K562 (cell line): ENCODE measurements around the gene GATAD2B. TPM values are rescaled to one million over a fixed set of nuclear protein-coding genes. Genes with fewer than 3 reads are reported as not detected.
A peak's percentile ranks its signal among the peaks of the same experiment; 100 is the strongest.

ENCODE experiments used
- NR3C1 ChIP-seq: sonication (generic); formaldehyde crosslinking; IDR thresholded peaks from 2 replicates; pipeline ENCODE4 v1.8.1; 2022; ENCODE audit warnings: missing genetic modification reagents
- POLR2AphosphoS5 ChIP-seq: IDR thresholded peaks from 2 replicates; pipeline ENCODE4 v1.6.1; 2011; ENCODE audit warnings: mild to moderate bottlenecking, low read depth, low read length, moderate library complexity; ENCODE audit not compliant: control insufficient read depth, insufficient read depth
- RBM17 ChIP-seq: fragments of 200-400 bp; formaldehyde crosslinking; IDR thresholded peaks from 2 replicates; pipeline ENCODE4 v1.6.1; 2017; ENCODE audit warnings: low read depth, mild to moderate bottlenecking, low read length, borderline replicate concordance
- RBM22 ChIP-seq: fragments of 200-400 bp; formaldehyde crosslinking; IDR thresholded peaks from 2 replicates; pipeline ENCODE4 v1.6.1; 2018; ENCODE audit warnings: low read length, low read depth; ENCODE audit not compliant: poor library complexity, severe bottlenecking
- TOE1 ChIP-seq, 2 experiments: fragments of 450-650 bp in 1 of 2; sonication (generic) in 1 of 2; formaldehyde crosslinking in 1 of 2; IDR thresholded peaks; 2 replicates each; pipeline versions ENCODE4 v1.7.1 to v1.8.0; 2016 to 2022; ENCODE audit warnings: borderline replicate concordance in 2 of 2, mild to moderate bottlenecking in 2 of 2, antibody characterized with exemption in 1 of 2, inconsistent platforms in 1 of 2, low read depth in 1 of 2, missing genetic modification reagents in 1 of 2, moderate library complexity in 1 of 2
- ZFPM2 ChIP-seq: fragments of 250-450 bp; sonication (Bioruptor Pico); IDR thresholded peaks from 2 replicates; pipeline ENCODE4 v1.5.1; 2022; ENCODE audit warnings: mild to moderate bottlenecking
- polyA plus RNA-seq, 8 experiments: library from polyadenylated mRNA; depleted of rRNA in 4 of 8; stranded (reverse) in 5 of 8; unstranded in 3 of 8; fragments of >200 nt; fragmentation: Nextera tagmentation in 2 of 8; fragmentation: Illumina TruSeq in 1 of 8; extraction: Ambion mirVana in 2 of 8; extraction: Trizol in 1 of 8; gene quantifications; 2 replicates each; pipeline versions ENCODE4 v1.2.1 to v1.2.3, GENCODE V29; 2011 to 2014; ENCODE audit warnings: inconsistent platforms in 1 of 8, missing spikeins in 1 of 8
- total RNA-seq, 7 experiments: library from RNA; depleted of rRNA in 6 of 7; stranded (reverse); fragments of >200 nt in 6 of 7; fragmentation: Illumina TruSeq in 2 of 7; extraction: Trizol in 2 of 7; gene quantifications; 2 replicates each; pipeline versions ENCODE4 v1.2.1 to v1.2.3, GENCODE V29; 2011 to 2021; ENCODE audit warnings: low replicate concordance in 1 of 7
- TF ChIP-seq, protein P1 (sequence below): sonication (generic); formaldehyde crosslinking; IDR thresholded peaks from 2 replicates; pipeline ENCODE4 v1.8.1; 2023; ENCODE audit warnings: missing genetic modification reagents, mild to moderate bottlenecking, borderline replicate concordance
- TF ChIP-seq, protein P2 (sequence below): fragments of 250-450 bp; sonication (Bioruptor Pico); IDR thresholded peaks from 2 replicates; pipeline ENCODE4 v1.9.0; 2021; ENCODE audit warnings: mild to moderate bottlenecking, inconsistent platforms
- TF ChIP-seq, protein P3 (sequence below): fragments of 250-450 bp; sonication (Bioruptor Pico); IDR thresholded peaks from 2 replicates; pipeline ENCODE4 v1.8.0; 2022; ENCODE audit warnings: inconsistent platforms, mild to moderate bottlenecking, moderate library complexity, borderline replicate concordance
- TF ChIP-seq, protein P4 (sequence below): sonication (generic); formaldehyde crosslinking; IDR thresholded peaks from 2 replicates; pipeline ENCODE4 v1.8.0; 2022; ENCODE audit warnings: mild to moderate bottlenecking, missing genetic modification reagents, borderline replicate concordance
- TF ChIP-seq, protein P5 (sequence below): IDR thresholded peaks from 2 replicates; pipeline ENCODE4 v1.6.1; 2014; ENCODE audit warnings: antibody characterized with exemption

Gene GATAD2B
- total and polyA plus RNA-seq, 9 of the 15 experiments (the other 6 are each of a cell fraction or from before 2014, with no cell fraction given), result 1.5 to 40.2 (median 4.9) TPM

DNA sequence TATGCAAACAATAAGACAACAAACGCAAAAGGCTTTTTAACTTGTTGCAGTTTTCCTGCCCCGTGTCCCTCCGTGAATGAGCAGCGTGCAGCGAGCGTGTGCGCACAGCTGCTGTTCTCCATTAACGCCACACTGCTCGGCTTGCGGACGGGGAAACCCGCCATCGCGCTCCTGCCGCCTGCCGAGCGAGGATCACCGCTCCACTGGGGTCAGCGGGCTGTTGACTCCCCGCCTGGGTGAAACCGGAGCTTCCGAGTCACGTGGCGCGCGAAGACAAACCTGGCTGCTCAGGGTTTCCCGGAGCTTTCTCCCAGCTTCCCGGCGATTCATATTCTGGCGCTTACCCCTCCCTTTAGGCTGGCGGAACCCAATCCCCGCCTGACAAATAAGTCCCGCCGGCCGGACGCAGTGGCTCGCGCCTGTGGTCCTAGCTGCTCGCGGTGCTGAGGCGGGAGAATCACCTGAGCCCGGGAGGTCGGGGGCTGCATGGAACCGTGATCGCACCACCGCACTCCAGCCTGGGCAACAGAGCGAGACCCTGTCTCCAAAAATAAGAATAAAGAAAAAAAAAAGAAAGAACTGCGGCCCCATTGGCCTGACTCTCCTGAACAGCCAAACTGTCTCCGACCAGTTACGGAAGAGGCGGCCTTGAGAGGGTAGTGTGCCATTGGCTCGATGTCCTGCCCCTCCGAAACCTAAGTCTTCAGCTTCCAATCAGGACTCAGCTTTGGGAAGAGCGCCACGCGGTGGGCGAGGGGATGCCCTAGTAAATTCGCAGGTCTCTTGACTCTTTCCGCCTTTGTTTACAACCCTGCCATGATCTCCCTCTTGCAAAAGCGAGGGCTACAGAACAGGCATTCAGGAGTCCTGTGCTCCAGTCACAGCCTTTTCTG is 44.6 kb upstream of the GATAD2B start, which contains the start of gene CREB3L4 (continued):
- TF ChIP-seq, protein P1, sequence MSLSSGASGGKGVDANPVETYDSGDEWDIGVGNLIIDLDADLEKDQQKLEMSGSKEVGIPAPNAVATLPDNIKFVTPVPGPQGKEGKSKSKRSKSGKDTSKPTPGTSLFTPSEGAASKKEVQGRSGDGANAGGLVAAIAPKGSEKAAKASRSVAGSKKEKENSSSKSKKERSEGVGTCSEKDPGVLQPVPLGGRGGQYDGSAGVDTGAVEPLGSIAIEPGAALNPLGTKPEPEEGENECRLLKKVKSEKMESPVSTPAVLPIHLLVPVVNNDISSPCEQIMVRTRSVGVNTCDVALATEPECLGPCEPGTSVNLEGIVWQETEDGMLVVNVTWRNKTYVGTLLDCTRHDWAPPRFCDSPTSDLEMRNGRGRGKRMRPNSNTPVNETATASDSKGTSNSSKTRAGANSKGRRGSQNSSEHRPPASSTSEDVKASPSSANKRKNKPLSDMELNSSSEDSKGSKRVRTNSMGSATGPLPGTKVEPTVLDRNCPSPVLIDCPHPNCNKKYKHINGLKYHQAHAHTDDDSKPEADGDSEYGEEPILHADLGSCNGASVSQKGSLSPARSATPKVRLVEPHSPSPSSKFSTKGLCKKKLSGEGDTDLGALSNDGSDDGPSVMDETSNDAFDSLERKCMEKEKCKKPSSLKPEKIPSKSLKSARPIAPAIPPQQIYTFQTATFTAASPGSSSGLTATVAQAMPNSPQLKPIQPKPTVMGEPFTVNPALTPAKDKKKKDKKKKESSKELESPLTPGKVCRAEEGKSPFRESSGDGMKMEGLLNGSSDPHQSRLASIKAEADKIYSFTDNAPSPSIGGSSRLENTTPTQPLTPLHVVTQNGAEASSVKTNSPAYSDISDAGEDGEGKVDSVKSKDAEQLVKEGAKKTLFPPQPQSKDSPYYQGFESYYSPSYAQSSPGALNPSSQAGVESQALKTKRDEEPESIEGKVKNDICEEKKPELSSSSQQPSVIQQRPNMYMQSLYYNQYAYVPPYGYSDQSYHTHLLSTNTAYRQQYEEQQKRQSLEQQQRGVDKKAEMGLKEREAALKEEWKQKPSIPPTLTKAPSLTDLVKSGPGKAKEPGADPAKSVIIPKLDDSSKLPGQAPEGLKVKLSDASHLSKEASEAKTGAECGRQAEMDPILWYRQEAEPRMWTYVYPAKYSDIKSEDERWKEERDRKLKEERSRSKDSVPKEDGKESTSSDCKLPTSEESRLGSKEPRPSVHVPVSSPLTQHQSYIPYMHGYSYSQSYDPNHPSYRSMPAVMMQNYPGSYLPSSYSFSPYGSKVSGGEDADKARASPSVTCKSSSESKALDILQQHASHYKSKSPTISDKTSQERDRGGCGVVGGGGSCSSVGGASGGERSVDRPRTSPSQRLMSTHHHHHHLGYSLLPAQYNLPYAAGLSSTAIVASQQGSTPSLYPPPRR, result no peak; the same call in 1 of the 2 replicates
- TF ChIP-seq, protein P2, sequence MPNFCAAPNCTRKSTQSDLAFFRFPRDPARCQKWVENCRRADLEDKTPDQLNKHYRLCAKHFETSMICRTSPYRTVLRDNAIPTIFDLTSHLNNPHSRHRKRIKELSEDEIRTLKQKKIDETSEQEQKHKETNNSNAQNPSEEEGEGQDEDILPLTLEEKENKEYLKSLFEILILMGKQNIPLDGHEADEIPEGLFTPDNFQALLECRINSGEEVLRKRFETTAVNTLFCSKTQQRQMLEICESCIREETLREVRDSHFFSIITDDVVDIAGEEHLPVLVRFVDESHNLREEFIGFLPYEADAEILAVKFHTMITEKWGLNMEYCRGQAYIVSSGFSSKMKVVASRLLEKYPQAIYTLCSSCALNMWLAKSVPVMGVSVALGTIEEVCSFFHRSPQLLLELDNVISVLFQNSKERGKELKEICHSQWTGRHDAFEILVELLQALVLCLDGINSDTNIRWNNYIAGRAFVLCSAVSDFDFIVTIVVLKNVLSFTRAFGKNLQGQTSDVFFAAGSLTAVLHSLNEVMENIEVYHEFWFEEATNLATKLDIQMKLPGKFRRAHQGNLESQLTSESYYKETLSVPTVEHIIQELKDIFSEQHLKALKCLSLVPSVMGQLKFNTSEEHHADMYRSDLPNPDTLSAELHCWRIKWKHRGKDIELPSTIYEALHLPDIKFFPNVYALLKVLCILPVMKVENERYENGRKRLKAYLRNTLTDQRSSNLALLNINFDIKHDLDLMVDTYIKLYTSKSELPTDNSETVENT (CRISPR knock-in tag), result peak; percentile 79
- TF ChIP-seq TOE1 (IDR thresholded peaks at IDR 0.05; ENCODE audit: borderline replicate concordance) (peak; percentile 93), TOE1 (CRISPR knock-in tag; IDR thresholded peaks at IDR 0.05; ENCODE audit: borderline replicate concordance, low read depth) (peak; percentile 74; the same call in 1 of the 2 replicates), NR3C1 (CRISPR knock-in tag) (no peak), POLR2AphosphoS5 (peak; percentile 55), RBM17 (no peak), ZFPM2 (CRISPR knock-in tag) (no peak), RBM22 (no peak)
- TF ChIP-seq, protein P3, sequence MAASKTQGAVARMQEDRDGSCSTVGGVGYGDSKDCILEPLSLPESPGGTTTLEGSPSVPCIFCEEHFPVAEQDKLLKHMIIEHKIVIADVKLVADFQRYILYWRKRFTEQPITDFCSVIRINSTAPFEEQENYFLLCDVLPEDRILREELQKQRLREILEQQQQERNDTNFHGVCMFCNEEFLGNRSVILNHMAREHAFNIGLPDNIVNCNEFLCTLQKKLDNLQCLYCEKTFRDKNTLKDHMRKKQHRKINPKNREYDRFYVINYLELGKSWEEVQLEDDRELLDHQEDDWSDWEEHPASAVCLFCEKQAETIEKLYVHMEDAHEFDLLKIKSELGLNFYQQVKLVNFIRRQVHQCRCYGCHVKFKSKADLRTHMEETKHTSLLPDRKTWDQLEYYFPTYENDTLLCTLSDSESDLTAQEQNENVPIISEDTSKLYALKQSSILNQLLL (CRISPR knock-in tag), result no peak
- TF ChIP-seq, protein P4, sequence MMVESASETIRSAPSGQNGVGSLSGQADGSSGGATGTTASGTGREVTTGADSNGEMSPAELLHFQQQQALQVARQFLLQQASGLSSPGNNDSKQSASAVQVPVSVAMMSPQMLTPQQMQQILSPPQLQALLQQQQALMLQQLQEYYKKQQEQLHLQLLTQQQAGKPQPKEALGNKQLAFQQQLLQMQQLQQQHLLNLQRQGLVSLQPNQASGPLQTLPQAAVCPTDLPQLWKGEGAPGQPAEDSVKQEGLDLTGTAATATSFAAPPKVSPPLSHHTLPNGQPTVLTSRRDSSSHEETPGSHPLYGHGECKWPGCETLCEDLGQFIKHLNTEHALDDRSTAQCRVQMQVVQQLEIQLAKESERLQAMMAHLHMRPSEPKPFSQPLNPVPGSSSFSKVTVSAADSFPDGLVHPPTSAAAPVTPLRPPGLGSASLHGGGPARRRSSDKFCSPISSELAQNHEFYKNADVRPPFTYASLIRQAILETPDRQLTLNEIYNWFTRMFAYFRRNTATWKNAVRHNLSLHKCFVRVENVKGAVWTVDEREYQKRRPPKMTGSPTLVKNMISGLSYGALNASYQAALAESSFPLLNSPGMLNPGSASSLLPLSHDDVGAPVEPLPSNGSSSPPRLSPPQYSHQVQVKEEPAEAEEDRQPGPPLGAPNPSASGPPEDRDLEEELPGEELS (CRISPR knock-in tag), result peak; percentile 89; the same call in 1 of the 2 replicates
- TF ChIP-seq, protein P5, sequence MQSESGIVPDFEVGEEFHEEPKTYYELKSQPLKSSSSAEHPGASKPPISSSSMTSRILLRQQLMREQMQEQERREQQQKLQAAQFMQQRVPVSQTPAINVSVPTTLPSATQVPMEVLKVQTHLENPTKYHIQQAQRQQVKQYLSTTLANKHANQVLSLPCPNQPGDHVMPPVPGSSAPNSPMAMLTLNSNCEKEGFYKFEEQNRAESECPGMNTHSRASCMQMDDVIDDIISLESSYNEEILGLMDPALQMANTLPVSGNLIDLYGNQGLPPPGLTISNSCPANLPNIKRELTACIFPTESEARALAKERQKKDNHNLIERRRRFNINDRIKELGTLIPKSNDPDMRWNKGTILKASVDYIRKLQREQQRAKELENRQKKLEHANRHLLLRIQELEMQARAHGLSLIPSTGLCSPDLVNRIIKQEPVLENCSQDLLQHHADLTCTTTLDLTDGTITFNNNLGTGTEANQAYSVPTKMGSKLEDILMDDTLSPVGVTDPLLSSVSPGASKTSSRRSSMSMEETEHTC, result peak; percentile 44; the same call in 1 of the 2 replicates
